Nephron progenitor cell (in vitro differentiated cells): ENCODE results near the gene CASKIN2.

Experiments used
- DNase-seq: peaks from one replicate; pipeline ENCODE4 v3.0.0; 2021
- H3K27ac Mint-ChIP-seq: 2 replicates; pipeline ENCODE4 v1.8.0; 2021; ENCODE audit warnings: mild to moderate bottlenecking, moderate library complexity, mixed read lengths
- H3K27me3 Mint-ChIP-seq: 2 replicates; pipeline ENCODE4 v1.8.0; 2021; ENCODE audit warnings: mild to moderate bottlenecking, low read depth, mixed read lengths; ENCODE audit not compliant: poor library complexity
- H3K36me3 Mint-ChIP-seq: 2 replicates; pipeline ENCODE4 v1.8.0; 2021; ENCODE audit warnings: low read depth, mixed read lengths
- H3K4me1 Mint-ChIP-seq: 2 replicates; pipeline ENCODE4 v1.8.0; 2021; ENCODE audit warnings: mixed read lengths
- H3K4me3 Mint-ChIP-seq: 2 replicates; pipeline ENCODE4 v1.8.0; 2021; ENCODE audit warnings: mild to moderate bottlenecking, moderate library complexity, mixed read lengths
- H3K9me3 Mint-ChIP-seq: 2 replicates; pipeline ENCODE4 v1.8.0; 2021; ENCODE audit warnings: mild to moderate bottlenecking, moderate library complexity, mixed read lengths
- CTCF ChIP-seq: fragments of 200-600 bp; sonication (generic); IDR thresholded peaks from 2 replicates; pipeline ENCODE4 v1.5.0; 2021; ENCODE audit warnings: antibody characterized with exemption

The CASKIN2 gene

GRCh38 chr17:75535871-75536270, 20.5 kb upstream of the CASKIN2 start:
- peaks cover 22% of the 10 kb centered on the region for H3K4me1 Mint-ChIP-seq
- H3K36me3 Mint-ChIP-seq = no peaks in the 10 kb centered on the region
- no peak overlapping the region for H3K4me3 Mint-ChIP-seq
- H3K27me3 Mint-ChIP-seq = peaks cover 4% of the 10 kb centered on the region
- no peaks in the 10 kb centered on the region for H3K9me3 Mint-ChIP-seq
- DNase-seq = no peak
- H3K27ac Mint-ChIP-seq = no peak overlapping the region
- no peak for TF ChIP-seq CTCF

- Mint-ChIP-seq H3K4me3 (no peak overlapping the region), H3K9me3 (no peaks in the 10 kb centered on the region), H3K27me3 (peaks cover 4% of the 10 kb centered on the region), H3K4me1 (peaks cover 16% of the 10 kb centered on the region), H3K36me3 (no peaks in the 10 kb centered on the region), H3K27ac (no peak overlapping the region)
- no peak for DNase-seq
- no peak for TF ChIP-seq CTCF
These were observed 19.8 kb upstream of the CASKIN2 start for GRCh38 chr17:75535119-75535537.

DNA sequence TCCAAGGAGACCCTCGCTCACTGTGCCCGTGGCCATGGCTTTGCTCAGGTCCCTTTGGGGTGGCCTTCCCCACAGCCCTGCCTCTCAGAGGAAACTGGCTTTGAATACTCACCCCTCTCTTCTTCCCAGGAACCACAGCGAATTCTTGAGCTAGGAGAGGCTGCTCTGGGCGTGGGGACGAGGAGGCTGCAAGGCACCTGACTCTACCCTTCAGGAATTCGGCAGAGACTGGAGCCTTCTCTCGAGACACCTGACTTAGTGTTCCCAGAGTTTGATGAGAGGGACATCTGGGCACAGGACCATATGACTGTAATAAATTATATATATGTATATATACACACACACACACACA, 16.4 kb upstream of the CASKIN2 start:
- Mint-ChIP-seq H3K27me3 (peaks cover 22% of the 10 kb centered on the region), H3K4me1 (peaks cover 8% of the 10 kb centered on the region), H3K4me3 (no peak overlapping the region), H3K27ac (no peak overlapping the region), H3K9me3 (no peaks in the 10 kb centered on the region), H3K36me3 (no peaks in the 10 kb centered on the region)
- DNase-seq = no peak
- TF ChIP-seq CTCF = no peak

DNA sequence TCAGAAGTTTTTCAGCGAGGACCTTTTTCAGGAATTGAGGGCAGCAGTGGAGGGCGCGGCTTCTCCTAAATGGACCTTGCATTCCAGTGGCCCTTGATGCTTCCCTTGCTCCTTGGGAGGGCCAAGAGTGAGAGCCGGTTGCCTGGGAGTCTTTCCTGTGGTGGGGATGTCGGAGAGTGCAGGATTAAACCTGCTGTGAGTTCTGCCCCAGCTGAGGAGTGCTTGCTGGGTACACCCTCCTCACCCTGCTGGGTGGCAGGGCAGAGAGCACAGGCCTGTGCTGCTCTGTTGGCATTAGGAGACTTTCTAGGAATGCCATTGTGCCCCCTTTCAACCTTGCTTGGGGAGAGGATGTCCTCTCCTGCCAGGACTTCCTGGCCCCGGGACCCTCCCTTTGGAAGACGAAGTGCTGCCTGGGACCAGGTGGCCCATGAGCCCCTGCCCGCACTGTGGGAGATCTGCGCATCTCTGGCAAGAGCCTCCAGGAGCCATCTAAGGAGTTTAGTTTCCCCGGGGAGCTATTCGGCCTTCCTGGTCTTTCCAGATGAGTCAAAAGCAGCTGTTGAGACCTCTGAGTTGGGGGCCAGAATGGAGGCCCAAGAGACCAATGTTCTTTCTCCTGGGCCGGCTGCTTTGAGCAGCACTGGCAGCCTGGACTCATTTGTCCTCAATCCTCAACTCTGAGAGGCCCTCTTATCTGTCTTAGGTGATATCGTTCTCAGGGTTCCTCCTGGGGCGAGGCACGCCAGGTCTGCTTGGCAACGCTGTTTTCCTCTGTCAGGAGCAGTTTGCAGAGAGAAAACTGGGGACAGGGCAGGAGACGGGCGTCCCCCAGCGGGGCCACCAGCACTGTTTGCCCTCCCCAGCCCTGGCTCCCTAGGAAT, 15.7 kb upstream of the CASKIN2 start:
- H3K36me3 Mint-ChIP-seq = no peaks in the 10 kb centered on the region
- no peak overlapping the region for H3K4me3 Mint-ChIP-seq
- DNase-seq = no peak
- H3K4me1 Mint-ChIP-seq = peaks cover 13% of the 10 kb centered on the region
- no peak for TF ChIP-seq CTCF
- H3K9me3 Mint-ChIP-seq = no peaks in the 10 kb centered on the region
- peaks cover 28% of the 10 kb centered on the region for H3K27me3 Mint-ChIP-seq
- H3K27ac Mint-ChIP-seq = no peak overlapping the region

DNA sequence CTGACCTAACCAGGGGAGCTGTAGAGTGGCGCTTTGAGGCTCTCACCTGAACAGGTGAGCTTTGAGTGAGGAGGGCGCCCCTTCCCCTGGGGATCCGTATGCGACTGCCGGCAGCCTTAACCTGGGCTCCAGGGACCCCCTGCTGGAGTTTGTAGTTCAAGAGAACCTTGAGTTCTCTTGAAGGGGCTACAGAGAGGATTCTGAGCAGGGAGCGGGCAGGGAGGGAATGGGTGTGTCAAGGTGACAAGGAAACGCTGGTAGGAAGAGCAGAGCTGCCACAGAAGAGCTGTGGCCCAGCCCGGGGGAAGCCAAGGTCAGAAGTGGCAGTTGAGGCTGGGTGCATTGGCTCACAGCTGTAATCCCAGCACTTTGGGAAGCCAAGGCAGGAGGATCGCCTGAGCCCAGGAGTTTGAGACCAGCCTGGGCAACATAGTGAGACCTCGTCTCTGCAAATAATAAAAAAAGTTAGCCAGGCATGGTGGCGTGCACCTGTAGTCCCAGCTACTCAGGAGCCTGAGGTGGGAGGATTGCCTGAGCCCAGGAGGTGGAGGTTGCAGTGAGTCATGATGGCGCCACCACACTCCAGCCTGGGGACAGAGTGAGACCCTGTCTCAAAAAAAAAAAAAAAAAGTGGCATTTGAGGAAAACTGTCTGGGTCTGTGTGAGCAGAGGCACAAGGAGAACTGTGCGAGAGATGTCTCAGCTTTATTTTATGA, 11.4 kb upstream of the CASKIN2 start:
- DNase-seq = no peak
- H3K36me3 Mint-ChIP-seq = peaks cover 13% of the 10 kb centered on the region
- no peak overlapping the region for H3K27ac Mint-ChIP-seq
- H3K4me3 Mint-ChIP-seq = peak overlapping the region; percentile 69
- H3K4me1 Mint-ChIP-seq = peaks cover 5% of the 10 kb centered on the region
- H3K27me3 Mint-ChIP-seq = peaks cover 50% of the 10 kb centered on the region
- H3K9me3 Mint-ChIP-seq = no peaks in the 10 kb centered on the region
- TF ChIP-seq CTCF = no peak
